Measurements from ENCODE around the gene SEMA5B.

The SEMA5B gene

GRCh38 chr3:123063034-123063433, 35.5 kb upstream of the SEMA5B start:
- DNase-seq (ENCODE audit: low spot score) = no peak
- no peak overlapping the region for H3K18ac ChIP-seq (ENCODE audit: low read length)
- H4K8ac ChIP-seq (ENCODE audit: low read depth, low read length) = no peak overlapping the region
- H3K4ac ChIP-seq (ENCODE audit: low read length) = no peak overlapping the region
- no peak overlapping the region for H2AFZ ChIP-seq (ENCODE audit: low read length)
- peaks cover 1 to 4% of the 10 kb centered on the region in 2 donors for H3K4me1 ChIP-seq (ENCODE audit: control insufficient read depth in 2 of 2, insufficient read depth in 1 of 2, low read depth in 1 of 2, low read length in 2 of 2)
- no peak overlapping the region for H3K23ac ChIP-seq (ENCODE audit: low read depth, low read length, poor library complexity)
- no peak overlapping the region for H2AK5ac ChIP-seq (ENCODE audit: low read depth, low read length)
- no peak overlapping the region for H2BK15ac ChIP-seq (ENCODE audit: low read length)
- no peaks in the 10 kb centered on the region for H3K36me3 ChIP-seq (replicated peaks in 1 of 2; ENCODE audit: control insufficient read depth in 2 of 2, insufficient read depth in 2 of 2, low read length in 2 of 2)
- H3K79me1 ChIP-seq (ENCODE audit: low read depth, low read length) = no peaks in the 10 kb centered on the region
- H3K27ac ChIP-seq (replicated peaks; ENCODE audit: low read length) = no peak overlapping the region
- no peak overlapping the region for H2BK5ac ChIP-seq (ENCODE audit: low read length)
- no peak overlapping the region for H2BK12ac ChIP-seq (ENCODE audit: low read length)
- H3K4me3 ChIP-seq (ENCODE audit: low read length in 2 of 2) = no peak overlapping the region
- no peak overlapping the region for H3K9ac ChIP-seq (ENCODE audit: low read depth, low read length, poor library complexity)
- WGBS, 2 donors (ENCODE audit: extremely low coverage in 2 of 2, insufficient read length in 2 of 2, insufficient replicate concordance in 1 of 2) = no CpG with 5 or more reads among the region's 6 CpGs
- H3K4me2 ChIP-seq (ENCODE audit: insufficient read depth, low read length, poor library complexity, severe bottlenecking) = no peak overlapping the region
- H3K27me3 ChIP-seq (ENCODE audit: control insufficient read depth in 3 of 3, insufficient read depth in 3 of 3, low read depth in 1 of 3, low read length in 3 of 3) = peaks cover 0 to 10% (median 3%) of the 10 kb centered on the region in 3 experiments
- no peak overlapping the region for H3K14ac ChIP-seq (ENCODE audit: low read length)
- H3K9me3 ChIP-seq (replicated peaks in 1 of 2; ENCODE audit: control insufficient read depth in 2 of 2, insufficient read depth in 1 of 2, low read depth in 1 of 2, low read length in 2 of 2) = no peaks in the 10 kb centered on the region
- H4K91ac ChIP-seq (ENCODE audit: low read depth, low read length, poor library complexity) = no peak overlapping the region
- H2BK120ac ChIP-seq (ENCODE audit: low read depth, low read length) = no peak overlapping the region

GRCh38 chr3:123061856-123062255, 34.3 kb upstream of the SEMA5B start:
- no peaks in the 10 kb centered on the region for H3K36me3 ChIP-seq (replicated peaks in 1 of 2; ENCODE audit: control insufficient read depth in 2 of 2, insufficient read depth in 2 of 2, low read length in 2 of 2)
- H2BK5ac ChIP-seq (ENCODE audit: low read length) = no peak overlapping the region
- no peaks in the 10 kb centered on the region for H3K79me1 ChIP-seq (ENCODE audit: low read depth, low read length)
- H3K23ac ChIP-seq (ENCODE audit: low read depth, low read length, poor library complexity) = no peak overlapping the region
- no peak overlapping the region for H3K27ac ChIP-seq (replicated peaks; ENCODE audit: low read length)
- no peak overlapping the region for H2AK5ac ChIP-seq (ENCODE audit: low read depth, low read length)
- WGBS, 2 donors (ENCODE audit: extremely low coverage in 2 of 2, insufficient read length in 2 of 2, insufficient replicate concordance in 1 of 2) = no CpG with 5 or more reads among the region's 7 CpGs
- H3K9me3 ChIP-seq (replicated peaks in 1 of 2; ENCODE audit: control insufficient read depth in 2 of 2, insufficient read depth in 1 of 2, low read depth in 1 of 2, low read length in 2 of 2) = no peaks in the 10 kb centered on the region
- no peak overlapping the region for H3K14ac ChIP-seq (ENCODE audit: low read length)
- no peak overlapping the region for H3K4me2 ChIP-seq (ENCODE audit: insufficient read depth, low read length, poor library complexity, severe bottlenecking)
- no peak overlapping the region for H3K18ac ChIP-seq (ENCODE audit: low read length)
- H2BK120ac ChIP-seq (ENCODE audit: low read depth, low read length) = no peak overlapping the region
- peak overlapping the region; percentile 29 for H2AFZ ChIP-seq (ENCODE audit: low read length)
- H3K27me3 ChIP-seq (ENCODE audit: control insufficient read depth in 3 of 3, insufficient read depth in 3 of 3, low read depth in 1 of 3, low read length in 3 of 3) = no peaks in the 10 kb centered on the region
- no peak overlapping the region for H3K4me3 ChIP-seq (ENCODE audit: low read length in 2 of 2)
- no peak overlapping the region for H3K4ac ChIP-seq (ENCODE audit: low read length)
- H3K9ac ChIP-seq (ENCODE audit: low read depth, low read length, poor library complexity) = no peak overlapping the region
- no peak overlapping the region for H4K8ac ChIP-seq (ENCODE audit: low read depth, low read length)
- H3K4me1 ChIP-seq (ENCODE audit: control insufficient read depth in 2 of 2, insufficient read depth in 1 of 2, low read depth in 1 of 2, low read length in 2 of 2) = no peaks in the 10 kb centered on the region
- H2BK15ac ChIP-seq (ENCODE audit: low read length) = no peak overlapping the region
- H2BK12ac ChIP-seq (ENCODE audit: low read length) = no peak overlapping the region
- no peak for DNase-seq (ENCODE audit: low spot score)
- H4K91ac ChIP-seq (ENCODE audit: low read depth, low read length, poor library complexity) = no peak overlapping the region

- H3K4me1 ChIP-seq (ENCODE audit: control insufficient read depth in 2 of 2, insufficient read depth in 1 of 2, low read depth in 1 of 2, low read length in 2 of 2) = peaks cover 0 to 2% of the 10 kb centered on the region in 2 donors
- no peak for DNase-seq (ENCODE audit: low spot score)
- H3K4ac ChIP-seq (ENCODE audit: low read length) = no peak overlapping the region
- no peak overlapping the region for H2BK5ac ChIP-seq (ENCODE audit: low read length)
- H3K4me2 ChIP-seq (ENCODE audit: insufficient read depth, low read length, poor library complexity, severe bottlenecking) = no peak overlapping the region
- H4K8ac ChIP-seq (ENCODE audit: low read depth, low read length) = no peak overlapping the region
- H2BK15ac ChIP-seq (ENCODE audit: low read length) = no peak overlapping the region
- no peak overlapping the region for H2BK12ac ChIP-seq (ENCODE audit: low read length)
- no peaks in the 10 kb centered on the region for H3K36me3 ChIP-seq (replicated peaks in 1 of 2; ENCODE audit: control insufficient read depth in 2 of 2, insufficient read depth in 2 of 2, low read length in 2 of 2)
- no peak overlapping the region for H2AFZ ChIP-seq (ENCODE audit: low read length)
- no peak overlapping the region for H3K23ac ChIP-seq (ENCODE audit: low read depth, low read length, poor library complexity)
- no peak overlapping the region for H3K27ac ChIP-seq (replicated peaks; ENCODE audit: low read length)
- no peaks in the 10 kb centered on the region for H3K9me3 ChIP-seq (replicated peaks in 1 of 2; ENCODE audit: control insufficient read depth in 2 of 2, insufficient read depth in 1 of 2, low read depth in 1 of 2, low read length in 2 of 2)
- H2AK5ac ChIP-seq (ENCODE audit: low read depth, low read length) = no peak overlapping the region
- no peaks in the 10 kb centered on the region for H3K27me3 ChIP-seq (ENCODE audit: control insufficient read depth in 3 of 3, insufficient read depth in 3 of 3, low read depth in 1 of 3, low read length in 3 of 3)
- H3K18ac ChIP-seq (ENCODE audit: low read length) = no peak overlapping the region
- H3K14ac ChIP-seq (ENCODE audit: low read length) = no peak overlapping the region
- no peak overlapping the region for H4K91ac ChIP-seq (ENCODE audit: low read depth, low read length, poor library complexity)
- no peak overlapping the region for H3K9ac ChIP-seq (ENCODE audit: low read depth, low read length, poor library complexity)
- H2BK120ac ChIP-seq (ENCODE audit: low read depth, low read length) = no peak overlapping the region
- no peaks in the 10 kb centered on the region for H3K79me1 ChIP-seq (ENCODE audit: low read depth, low read length)
- no peak overlapping the region for H3K4me3 ChIP-seq (ENCODE audit: low read length in 2 of 2)
These were observed 32.5 kb upstream of the SEMA5B start for GRCh38 chr3:123060054-123060453.

- Histone ChIP-seq H2BK12ac (ENCODE audit: low read length) (no peak overlapping the region), H3K4ac (ENCODE audit: low read length) (no peak overlapping the region), H4K91ac (ENCODE audit: low read depth, low read length, poor library complexity) (no peak overlapping the region), H3K27me3 (ENCODE audit: control insufficient read depth in 3 of 3, insufficient read depth in 3 of 3, low read depth in 1 of 3, low read length in 3 of 3) (peaks cover 0 to 3% (median 0%) of the 10 kb centered on the region in 3 experiments), H3K4me3 (ENCODE audit: low read length in 2 of 2) (no peak overlapping the region), H3K27ac (replicated peaks; ENCODE audit: low read length) (no peak overlapping the region), H2AFZ (ENCODE audit: low read length) (no peak overlapping the region), H2BK120ac (ENCODE audit: low read depth, low read length) (no peak overlapping the region), H2AK5ac (ENCODE audit: low read depth, low read length) (no peak overlapping the region), H4K8ac (ENCODE audit: low read depth, low read length) (no peak overlapping the region), H3K14ac (ENCODE audit: low read length) (no peak overlapping the region), H3K18ac (ENCODE audit: low read length) (no peak overlapping the region), H3K36me3 (replicated peaks in 1 of 2; ENCODE audit: control insufficient read depth in 2 of 2, insufficient read depth in 2 of 2, low read length in 2 of 2) (no peaks in the 10 kb centered on the region), H3K23ac (ENCODE audit: low read depth, low read length, poor library complexity) (no peak overlapping the region), H3K9ac (ENCODE audit: low read depth, low read length, poor library complexity) (no peak overlapping the region), H2BK15ac (ENCODE audit: low read length) (no peak overlapping the region), H3K4me2 (ENCODE audit: insufficient read depth, low read length, poor library complexity, severe bottlenecking) (no peak overlapping the region), H3K79me1 (ENCODE audit: low read depth, low read length) (no peaks in the 10 kb centered on the region), H3K4me1 (ENCODE audit: control insufficient read depth in 2 of 2, insufficient read depth in 1 of 2, low read depth in 1 of 2, low read length in 2 of 2) (peaks cover 0 to 2% of the 10 kb centered on the region in 2 donors), H2BK5ac (ENCODE audit: low read length) (no peak overlapping the region), H3K9me3 (replicated peaks in 1 of 2; ENCODE audit: control insufficient read depth in 2 of 2, insufficient read depth in 1 of 2, low read depth in 1 of 2, low read length in 2 of 2) (no peaks in the 10 kb centered on the region)
- no CpG with 5 or more reads among the region's 5 CpGs for WGBS, 2 donors (ENCODE audit: extremely low coverage in 2 of 2, insufficient read length in 2 of 2, insufficient replicate concordance in 1 of 2)
- no peak for DNase-seq (ENCODE audit: low spot score)
These were observed 30.9 kb upstream of the SEMA5B start for GRCh38 chr3:123058505-123058904.

Measured in neuronal stem cell (in vitro differentiated cells).